Right lobe of liver (tissue), 4 donors: ENCODE results near the gene ATP10A.

Experiments used
- CTCF ChIP-seq, 4 donors: fragments of 200-600 bp in 3 of 4; fragments of 450-650 bp in 1 of 4; IDR thresholded peaks; one replicate each; pipeline versions ENCODE4 v1.5.1 to v1.8.0; 2016 to 2022; ENCODE audit warnings: antibody characterized with exemption in 4 of 4, mild to moderate bottlenecking in 2 of 4
- POLR2A ChIP-seq: fragments of 450-650 bp; IDR thresholded peaks from one replicate; pipeline ENCODE4 v1.6.1; 2017; ENCODE audit warnings: antibody characterized with exemption, mild to moderate bottlenecking
- donor health status: DM: no; HTN: no; CAD: no.
- donor health status: DM: no; HTN: no; CAD: no.
- donor health status: DM: no; HTN: yes; CAD: no.

- TF ChIP-seq CTCF (IDR thresholded peaks at IDR 0.05) (no peak), POLR2A (no peak)
Observed at GRCh38 chr15:25901811-25902605, 38.9 kb upstream of the ATP10A start.
